ENCODE data around the gene CDH4. TPM values are rescaled to one million over a fixed set of nuclear protein-coding genes. Genes with fewer than 3 reads are reported as not detected.

CDH4 gene
- total and polyA plus RNA-seq, 2 of the 8 experiments (the other 6 are each of a cell fraction or from before 2014, with no cell fraction given), result 4.3 to 7.9 TPM

DNA sequence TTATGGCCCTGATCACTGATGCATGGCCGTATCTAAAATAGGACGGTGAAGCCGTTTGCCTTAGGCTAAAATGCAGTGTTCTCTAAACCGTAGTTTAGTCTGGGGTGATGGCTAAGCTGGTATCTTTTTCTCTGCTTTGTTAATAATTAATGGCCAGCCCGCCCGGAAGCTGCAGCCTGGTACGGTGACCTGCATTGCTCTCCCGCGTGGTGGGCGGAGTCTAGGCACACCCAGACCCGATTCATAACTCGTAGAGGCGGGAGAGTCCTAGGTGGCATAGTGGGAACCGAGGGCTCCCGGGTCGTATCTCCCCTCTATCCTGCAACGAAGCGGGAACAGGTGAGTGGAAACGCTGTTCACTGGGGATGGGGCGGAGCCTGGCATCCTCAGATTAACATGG, 5.5 kb downstream of the CDH4 start:
- no peaks in the 10 kb centered on the region for H3K9me3 ChIP-seq (ENCODE audit: insufficient read depth in 2 of 2, low read depth in 1 of 2, low read length in 1 of 2)
- no peak overlapping the region for H2AK5ac ChIP-seq (ENCODE audit: low read depth, low read length)
- peaks cover 4 to 34% (median 26%) of the 10 kb centered on the region in 4 experiments for H3K27me3 ChIP-seq (replicated peaks in 1 of 4; ENCODE audit: control insufficient read depth in 3 of 4, extremely low read depth in 1 of 4, insufficient read depth in 3 of 4, low read length in 3 of 4)
- peaks cover 13% of the 10 kb centered on the region; the same call in 1 of the 2 replicates for H3K23me2 ChIP-seq (ENCODE audit: low read depth, low read length)
- no peak overlapping the region for H2BK12ac ChIP-seq (ENCODE audit: low read depth, low read length)
- H3K4ac ChIP-seq (replicated peaks; ENCODE audit: insufficient read length, low read depth, low read length), result no peak overlapping the region
- H4K20me1 ChIP-seq (replicated peaks in 1 of 2; ENCODE audit: control insufficient read depth in 1 of 2, insufficient read depth in 2 of 2, low read length in 2 of 2), result peaks cover 0 to 4% of the 10 kb centered on the region in 2 experiments
- peaks cover 0 to 5% (median 2%) of the 10 kb centered on the region in 4 experiments; a peak in 1 of 8 replicates for H3K36me3 ChIP-seq (ENCODE audit: control insufficient read depth in 2 of 4, insufficient read depth in 4 of 4, low read length in 3 of 4)
- POLR2A ChIA-PET (ENCODE audit: partially characterized antibody), result no interaction called here
- no peak overlapping the region for H2BK20ac ChIP-seq (ENCODE audit: low read length)
- H4K8ac ChIP-seq (ENCODE audit: extremely low read depth, insufficient read depth, low read length), result no peak overlapping the region
- no peak overlapping the region for H3K4me2 ChIP-seq (ENCODE audit: insufficient read depth in 1 of 2, low read depth in 2 of 2, low read length in 2 of 2)
- H4K91ac ChIP-seq (replicated peaks; ENCODE audit: insufficient read length, low read length), result no peak overlapping the region
- H4K5ac ChIP-seq (ENCODE audit: insufficient read length, low read depth, low read length), result no peak overlapping the region
- no peak overlapping the region for H2BK120ac ChIP-seq (replicated peaks; ENCODE audit: low read depth, low read length)
- no peaks in the 10 kb centered on the region for H3K79me2 ChIP-seq (ENCODE audit: control insufficient read depth in 1 of 2, insufficient read depth in 2 of 2, low read length in 2 of 2)
- DNase-seq (ENCODE audit: low read depth in 1 of 2, low spot score in 2 of 2), result no peak
- no peaks in the 10 kb centered on the region for H3K79me1 ChIP-seq (ENCODE audit: low read depth, low read length)
- CTCF ChIA-PET (ENCODE audit: partially characterized antibody), result interaction anchor here (0.9 kb wide), 1 partner anchor 89 kb away, joined by 3 read pairs; no protein-coding TSS in a partner anchor
- WGBS, 2 experiments (ENCODE audit: extremely low coverage in 1 of 2, insufficient coverage in 1 of 2, insufficient read length in 1 of 2, insufficient replicate concordance in 2 of 2, low coverage in 1 of 2, low lambda C conversion rate in 2 of 2, missing lambda C conversion rate in 1 of 2), result 93% methylated on average over 20 of the region's 20 CpGs; no CpG with 5 or more reads in 1 of the 2 experiments
- no peak overlapping the region for H3K4me3 ChIP-seq (ENCODE audit: extremely low read depth in 1 of 4, insufficient read depth in 2 of 4, low read depth in 3 of 4, low read length in 4 of 4)
- H3K27ac ChIP-seq (ENCODE audit: low read depth, low read length), result no peak overlapping the region
- no peak overlapping the region for H3K9ac ChIP-seq (replicated peaks in 1 of 4; ENCODE audit: extremely low read depth in 1 of 4, low read depth in 3 of 4, low read length in 3 of 4)
- no peak overlapping the region for H3K18ac ChIP-seq (ENCODE audit: extremely low read depth, low read length)
- no peak overlapping the region for H3K56ac ChIP-seq (replicated peaks; ENCODE audit: insufficient read length, low read depth, low read length)
- H3K14ac ChIP-seq (ENCODE audit: insufficient read length), result no peak overlapping the region
- FAIRE-seq, result no peak
- H2BK5ac ChIP-seq (ENCODE audit: low read depth, low read length), result no peak overlapping the region
- H2AFZ ChIP-seq (ENCODE audit: low read length), result no peak overlapping the region
- no peak overlapping the region for H3K23ac ChIP-seq (ENCODE audit: insufficient read length)
- peaks cover 0 to 17% (median 6%) of the 10 kb centered on the region in 4 experiments; a peak in 5 of 7 replicates for H3K4me1 ChIP-seq (replicated peaks in 1 of 4; ENCODE audit: control insufficient read depth in 3 of 4, insufficient read depth in 4 of 4, low read length in 3 of 4)
- no peak overlapping the region for H2BK15ac ChIP-seq (ENCODE audit: low read length)

All from H1 (cell line).